Testis (tissue), 3 donors: ENCODE results near the gene MICB. TPM values are rescaled to one million over a fixed set of nuclear protein-coding genes. Genes with fewer than 3 reads are reported as not detected.
"Not testable (repeated sequence)": the region's sequence is repeated elsewhere in the genome, so short reads cannot be mapped to it uniquely, and the experiment has no call there.

ENCODE experiments used
- DNase-seq: peaks from one replicate; pipeline ENCODE4 v3.0.0-alpha.2; 2019
- H3K27ac ChIP-seq, 2 donors: fragments of 200-600 bp; sonication (generic); one replicate each; pipeline ENCODE4 v1.5.1; 2019
- H3K27me3 ChIP-seq: fragments of 200-600 bp; sonication (generic); one replicate; pipeline ENCODE4 v1.5.1; 2019
- H3K36me3 ChIP-seq: fragments of 200-600 bp; sonication (generic); one replicate; pipeline ENCODE4 v1.5.1; 2017; ENCODE audit warnings: low read depth; ENCODE audit errors: missing control alignments
- H3K4me1 ChIP-seq: fragments of 200-600 bp; sonication (generic); one replicate; pipeline ENCODE4 v1.5.1; 2019
- H3K4me3 ChIP-seq, 2 donors: fragments of 200-600 bp; sonication (generic); one replicate each; pipeline ENCODE4 v1.5.1; 2017 to 2019
- H3K9me3 ChIP-seq: fragments of 200-600 bp; sonication (generic); one replicate; pipeline ENCODE4 v1.5.1; 2017
- POLR2A ChIP-seq: fragments of 450-650 bp; IDR thresholded peaks from one replicate; pipeline ENCODE4 v1.6.1; 2017; ENCODE audit warnings: antibody characterized with exemption, mild to moderate bottlenecking, moderate library complexity
- WGBS, 2 donors: methylation state at CpG; one replicate each; pipeline ENCODE4 v1.1.5; 2018; 5-methylcytosine and 5-hydroxymethylcytosine counted together
- intact Hi-C: fragments of 100-400 bp; cut with DNase I; formaldehyde crosslinking; loops from one replicate; pipeline ENCODE4 v1.15.1; 2023; ENCODE audit warnings: low total_unique reads
- polyA plus RNA-seq: library from polyadenylated mRNA; stranded (reverse); fragments of 350-450 nt; fragmentation: Illumina TruSeq; extraction: RNeasy Lipid Tissue Mini Kit (QIAGEN cat#74804); gene quantifications from one replicate; pipeline ENCODE4 v1.2.3, GENCODE V29; 2014; ENCODE audit warnings: low read depth, low replicate concordance; ENCODE audit not compliant: insufficient read depth
- total RNA-seq, 2 donors: library from RNA; depleted of rRNA; stranded (reverse); fragments of >200 nt; gene quantifications; one replicate each; pipeline ENCODE4 v1.2.3, GENCODE V29; 2016
- TF ChIP-seq, protein P1 (sequence below), 3 experiments: fragments of 450-650 bp in 2 of 3; fragments of 200-600 bp in 1 of 3; sonication (generic) in 1 of 3; IDR thresholded peaks; one replicate each; pipeline ENCODE4 v1.5.1; 2016 to 2019; ENCODE audit warnings: antibody characterized with exemption in 3 of 3, mild to moderate bottlenecking in 2 of 3, moderate library complexity in 1 of 3

MICB gene
- total and polyA plus RNA-seq, 3 donors from 2014 or later, result 4.1 to 5.4 (median 4.4) TPM

- H3K27me3 ChIP-seq, result no peaks in the 10 kb centered on the region
- no peaks in the 10 kb centered on the region for H3K4me1 ChIP-seq
- H3K36me3 ChIP-seq, result no peaks in the 10 kb centered on the region
- DNase-seq, result no peak
- H3K4me3 ChIP-seq, result no peak overlapping the region
- intact Hi-C loops, result no loop called here
- TF ChIP-seq, protein P1, sequence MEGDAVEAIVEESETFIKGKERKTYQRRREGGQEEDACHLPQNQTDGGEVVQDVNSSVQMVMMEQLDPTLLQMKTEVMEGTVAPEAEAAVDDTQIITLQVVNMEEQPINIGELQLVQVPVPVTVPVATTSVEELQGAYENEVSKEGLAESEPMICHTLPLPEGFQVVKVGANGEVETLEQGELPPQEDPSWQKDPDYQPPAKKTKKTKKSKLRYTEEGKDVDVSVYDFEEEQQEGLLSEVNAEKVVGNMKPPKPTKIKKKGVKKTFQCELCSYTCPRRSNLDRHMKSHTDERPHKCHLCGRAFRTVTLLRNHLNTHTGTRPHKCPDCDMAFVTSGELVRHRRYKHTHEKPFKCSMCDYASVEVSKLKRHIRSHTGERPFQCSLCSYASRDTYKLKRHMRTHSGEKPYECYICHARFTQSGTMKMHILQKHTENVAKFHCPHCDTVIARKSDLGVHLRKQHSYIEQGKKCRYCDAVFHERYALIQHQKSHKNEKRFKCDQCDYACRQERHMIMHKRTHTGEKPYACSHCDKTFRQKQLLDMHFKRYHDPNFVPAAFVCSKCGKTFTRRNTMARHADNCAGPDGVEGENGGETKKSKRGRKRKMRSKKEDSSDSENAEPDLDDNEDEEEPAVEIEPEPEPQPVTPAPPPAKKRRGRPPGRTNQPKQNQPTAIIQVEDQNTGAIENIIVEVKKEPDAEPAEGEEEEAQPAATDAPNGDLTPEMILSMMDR (IDR thresholded peaks at IDR 0.05), result no peak
- TF ChIP-seq POLR2A, result no peak
- no peak overlapping the region for H3K27ac ChIP-seq
- 37 to 51% methylated on average over 14 to 16 of the region's 16 CpGs for WGBS, 2 donors
- H3K9me3 ChIP-seq, result no peaks in the 10 kb centered on the region
These were observed 7.7 kb upstream of the MICB start for GRCh38 chr6:31490115-31490873.

GRCh38 chr6:31493550-31493874 lies 4.4 kb upstream of the MICB start:
- DNase-seq, H3K36me3 ChIP-seq, H3K27ac ChIP-seq, H3K4me1 ChIP-seq, intact Hi-C loops, H3K9me3 ChIP-seq, H3K4me3 ChIP-seq, H3K27me3 ChIP-seq: not testable (repeated sequence)
- 3% methylated on average over 2 of the region's 2 CpGs for WGBS, 2 donors

DNA sequence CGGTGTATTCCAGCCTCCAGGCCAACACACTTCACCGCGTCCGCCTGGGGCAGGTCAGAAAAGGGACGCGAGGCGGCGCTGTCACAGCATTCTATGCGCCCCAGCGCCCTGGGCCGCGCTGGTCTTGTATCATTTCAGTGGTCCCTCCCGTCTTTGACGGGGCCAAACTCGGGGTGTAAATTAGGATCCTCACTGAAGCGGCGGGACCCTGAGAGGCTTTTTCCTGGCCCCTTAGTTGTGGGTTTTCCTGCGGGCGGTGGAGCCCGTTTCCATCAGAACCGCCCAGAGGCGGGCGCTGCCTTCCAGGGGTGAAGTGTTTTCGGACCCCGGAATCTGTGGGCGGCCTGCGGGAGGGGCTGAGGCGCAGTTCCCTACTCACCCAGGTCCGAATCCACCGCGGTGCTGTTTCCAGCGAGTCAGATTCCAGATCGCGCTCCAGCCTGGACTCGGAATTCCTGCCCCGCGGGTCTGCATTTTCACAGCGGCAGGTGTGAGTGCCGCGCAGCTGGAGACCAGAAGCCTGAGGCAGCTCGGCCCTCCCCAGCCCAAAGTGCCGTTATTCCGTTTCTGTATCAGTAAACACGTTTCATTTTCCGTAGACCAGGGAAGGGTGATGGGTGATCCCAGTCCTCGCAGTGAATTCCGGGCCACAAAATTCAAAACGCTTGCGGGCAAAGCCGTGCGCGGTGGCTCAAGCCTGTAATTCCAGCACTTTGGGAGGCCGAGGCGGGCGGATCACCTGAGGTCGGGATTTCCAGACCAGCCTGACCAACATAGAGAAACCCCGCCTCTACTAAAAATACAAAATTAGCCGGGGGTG lies 3.9 kb upstream of the MICB start:
- no peak for TF ChIP-seq POLR2A
- TF ChIP-seq, protein P1 (IDR thresholded peaks at IDR 0.05), result peak; percentile 39 to 69 (median 65)
- Histone ChIP-seq H3K27ac (peak overlapping the region in 1 of 2 donors; percentile 31), H3K36me3 (no peaks in the 10 kb centered on the region), H3K4me1 (peaks cover 6% of the 10 kb centered on the region), H3K4me3 (peak overlapping the region; percentile 42), H3K9me3 (no peaks in the 10 kb centered on the region), H3K27me3 (no peaks in the 10 kb centered on the region)
- DNase-seq, result peak; percentile 89
- 1 to 3% methylated on average over 28 to 55 of the region's 58 CpGs for WGBS, 2 donors
- intact Hi-C loops, result no loop called here

DNA sequence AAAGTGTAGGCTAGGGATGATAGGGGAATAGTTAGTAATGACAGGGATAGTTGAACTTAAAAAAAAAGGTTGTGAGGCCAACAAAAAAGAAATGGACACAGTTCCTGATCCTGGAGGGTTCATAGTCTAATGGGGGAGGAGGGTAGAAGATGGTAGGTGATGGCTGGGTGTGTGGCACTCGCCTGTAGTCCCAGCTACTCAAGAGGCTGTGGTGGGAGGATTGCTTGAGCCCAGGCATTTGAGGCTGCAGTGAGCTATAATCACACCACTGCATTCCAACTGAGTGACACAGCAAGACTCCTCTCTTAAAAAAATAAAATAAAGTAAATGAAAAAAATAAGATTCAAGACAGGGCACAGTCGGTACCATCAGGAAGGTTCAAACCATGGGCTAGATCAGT lies 2.4 kb upstream of the MICB start:
- intact Hi-C loops, result no loop called here
- Histone ChIP-seq H3K27me3 (no peaks in the 10 kb centered on the region), H3K4me3 (no peak overlapping the region), H3K36me3 (no peaks in the 10 kb centered on the region), H3K4me1 (peaks cover 6% of the 10 kb centered on the region), H3K27ac (no peak overlapping the region), H3K9me3 (no peaks in the 10 kb centered on the region)
- DNase-seq, result no peak
- TF ChIP-seq, protein P1 (IDR thresholded peaks at IDR 0.05), result no peak
- TF ChIP-seq POLR2A, result no peak
- WGBS, 2 donors, result 69 to 70% methylated on average over 2 of the region's 2 CpGs

DNA sequence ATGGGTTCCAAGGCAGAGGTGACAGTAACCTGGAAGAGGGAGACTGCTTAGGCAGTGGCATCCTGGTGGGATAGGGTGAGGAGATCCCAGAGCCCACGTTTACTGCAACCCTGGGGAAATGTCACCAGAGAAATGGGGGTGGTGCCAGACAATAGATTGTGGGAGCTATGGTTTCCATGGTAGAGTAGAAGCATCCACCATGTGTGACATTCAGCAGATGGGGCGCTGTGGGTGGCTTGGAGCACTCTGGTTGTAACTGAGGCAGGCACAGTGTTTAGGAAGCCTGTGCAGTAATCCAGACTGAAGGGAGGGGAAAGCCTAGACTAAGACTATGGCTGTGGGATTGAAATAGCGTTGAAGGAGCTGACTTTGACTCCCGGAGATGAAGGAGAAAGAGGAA lies 1.1 kb upstream of the MICB start:
- H3K4me3 ChIP-seq, H3K9me3 ChIP-seq, H3K36me3 ChIP-seq, H3K4me1 ChIP-seq, intact Hi-C loops, H3K27me3 ChIP-seq, DNase-seq, H3K27ac ChIP-seq: not testable (repeated sequence)
- 38 to 58% methylated on average over 4 of the region's 4 CpGs for WGBS, 2 donors
